ENCODE measurements around the gene KRTAP9-8.
"Not testable (repeated sequence)": the region's sequence is repeated elsewhere in the genome, so short reads cannot be mapped to it uniquely, and the experiment has no call there.

The KRTAP9-8 gene

DNA sequence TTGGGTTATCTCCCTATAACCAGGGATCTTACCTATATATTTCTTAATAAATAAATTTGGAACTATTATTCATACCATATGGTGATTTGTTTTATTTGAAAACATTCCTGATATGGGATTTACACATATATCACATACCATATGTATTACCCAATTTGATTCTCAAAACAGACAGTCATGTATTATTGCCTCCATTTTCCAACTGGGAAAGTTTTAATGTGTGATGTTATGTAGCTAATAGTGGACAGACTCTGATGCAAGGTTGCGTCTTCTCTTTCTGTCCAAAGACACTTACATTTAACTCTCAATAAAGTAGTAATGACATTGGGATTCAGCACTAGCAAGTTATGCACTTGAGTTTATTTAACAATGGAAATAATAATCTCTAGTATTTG, 18.5 kb downstream of the KRTAP9-8 start:
- no peak for DNase-seq

- DNase-seq, result no peak
Measured at GRCh38 chr17:41258406-41258805, 20.6 kb downstream of the KRTAP9-8 start.

GRCh38 chr17:41263212-41263611, 25.4 kb downstream of the KRTAP9-8 start:
- DNase-seq, result no peak

DNA sequence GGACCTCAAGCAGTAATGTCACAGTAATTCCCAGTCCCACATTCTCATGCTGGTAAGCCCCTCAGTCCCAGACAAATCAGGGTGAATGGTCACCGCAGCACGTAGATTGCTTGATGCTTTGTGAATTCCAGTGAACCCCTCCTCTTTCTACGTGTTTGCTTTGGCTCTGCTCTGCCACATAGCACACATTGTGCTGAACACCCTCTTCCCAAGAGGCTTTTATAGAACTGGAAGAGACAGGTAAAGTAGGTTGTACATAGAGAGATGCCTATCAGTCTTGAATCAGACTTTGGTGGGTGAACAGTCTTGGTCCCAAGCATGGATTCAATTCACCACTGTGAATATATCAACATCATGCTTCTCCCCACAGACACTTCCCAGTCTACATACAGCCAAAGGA, 26.8 kb downstream of the KRTAP9-8 start:
- no peak for DNase-seq

- no peak for DNase-seq
Measured at GRCh38 chr17:41265078-41265477, 27.3 kb downstream of the KRTAP9-8 start, which contains the start of gene KRTAP9-6. KRTAP9-6 (plus strand) TSS chr17:41265378; CDS start chr17:41265378, 0 bp downstream.

GRCh38 chr17:41267711-41268110, 29.9 kb downstream of the KRTAP9-8 start:
- DNase-seq, result no peak

DNA sequence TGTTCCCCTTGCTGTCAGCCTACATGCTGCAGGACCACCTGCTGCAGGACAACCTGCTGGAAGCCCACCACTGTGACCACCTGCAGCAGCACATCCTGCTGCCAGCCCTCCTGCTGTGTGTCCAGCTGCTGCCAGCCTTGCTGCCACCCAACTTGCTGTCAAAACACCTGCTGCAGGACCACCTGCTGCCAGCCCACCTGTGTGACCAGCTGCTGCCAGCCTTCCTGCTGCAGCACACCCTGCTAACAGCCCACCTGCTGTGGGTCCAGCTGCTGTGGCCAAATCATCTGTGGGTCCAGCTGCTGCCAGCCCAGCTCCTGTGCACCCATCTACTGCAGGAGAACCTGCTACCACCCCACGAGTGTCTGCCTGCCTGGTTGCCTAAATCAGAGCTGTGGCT, 33.5 kb downstream of the KRTAP9-8 start:
- not testable (repeated sequence) for DNase-seq

DNA sequence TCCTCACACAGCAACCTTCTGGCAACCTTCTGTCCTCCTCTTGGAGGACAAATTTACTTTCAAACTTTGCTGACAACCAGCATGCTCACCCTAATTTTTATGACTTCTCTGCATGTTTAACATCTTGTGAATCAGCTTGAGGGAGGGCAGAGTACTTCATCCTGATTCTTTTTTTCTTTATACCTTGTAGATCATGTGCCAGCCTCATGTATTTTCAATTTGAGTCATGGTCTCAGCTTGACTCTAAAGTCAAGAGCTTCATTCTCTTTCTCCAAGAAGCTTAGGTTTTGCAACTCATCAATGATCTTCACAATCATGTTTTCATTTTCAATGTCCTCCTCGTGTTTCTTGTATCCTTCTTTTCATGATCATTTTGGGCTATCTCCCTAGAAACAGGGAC, 34.1 kb downstream of the KRTAP9-8 start:
- no peak for DNase-seq

DNA sequence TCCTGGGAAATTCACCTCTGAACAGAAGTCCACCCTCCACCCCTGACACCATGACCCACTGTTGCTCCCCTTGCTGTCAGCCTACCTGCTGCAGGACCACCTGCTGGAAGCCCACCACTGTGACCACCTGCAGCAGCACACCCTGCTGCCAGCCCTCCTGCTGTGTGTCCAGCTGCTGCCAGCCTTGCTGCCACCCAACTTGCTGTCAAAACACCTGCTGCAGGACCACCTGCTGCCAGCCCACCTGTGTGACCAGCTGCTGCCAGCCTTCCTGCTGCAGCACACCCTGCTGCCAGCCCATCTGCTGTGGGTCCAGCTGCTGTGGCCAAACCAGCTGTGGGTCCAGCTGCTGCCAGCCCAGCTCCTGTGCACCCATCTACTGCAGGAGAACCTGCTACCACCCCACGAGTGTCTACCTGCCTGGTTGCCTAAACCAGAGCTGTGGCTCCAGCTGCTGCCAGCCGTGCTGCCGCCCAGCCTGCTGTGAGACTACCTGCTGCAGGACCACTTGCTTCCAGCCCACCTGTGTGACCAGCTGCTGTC, 37.9 kb downstream of the KRTAP9-8 start, which contains the start of gene KRTAP9-7:
Gene KRTAP9-7, plus strand, starts transcription at position 51 of the 543 bp plus-strand sequence. Its CDS starts 0 bp downstream, at position 51.
- not testable (repeated sequence) for DNase-seq

- no peak for DNase-seq
Measured at GRCh38 chr17:41278176-41278955, 40.6 kb downstream of the KRTAP9-8 start.

DNA sequence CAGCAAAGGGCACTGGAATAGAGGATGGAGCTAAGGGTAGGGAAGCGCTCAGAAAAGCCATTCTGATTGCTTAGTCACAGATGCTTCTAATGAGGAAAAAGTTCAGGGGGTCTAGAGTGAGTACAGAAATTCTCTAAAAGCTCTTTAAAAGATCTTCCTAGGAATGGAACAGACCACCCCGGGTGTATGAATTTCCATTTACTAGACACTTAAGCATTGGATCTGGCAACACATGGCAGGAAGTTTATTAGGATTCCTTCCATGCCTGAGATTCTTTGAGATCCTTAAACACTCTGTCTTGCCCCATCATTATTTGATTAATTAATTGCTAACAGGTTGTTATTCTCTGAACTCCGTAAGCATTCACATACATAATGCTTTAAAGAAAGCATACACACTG, 46.2 kb downstream of the KRTAP9-8 start:
- no peak for DNase-seq

DNA sequence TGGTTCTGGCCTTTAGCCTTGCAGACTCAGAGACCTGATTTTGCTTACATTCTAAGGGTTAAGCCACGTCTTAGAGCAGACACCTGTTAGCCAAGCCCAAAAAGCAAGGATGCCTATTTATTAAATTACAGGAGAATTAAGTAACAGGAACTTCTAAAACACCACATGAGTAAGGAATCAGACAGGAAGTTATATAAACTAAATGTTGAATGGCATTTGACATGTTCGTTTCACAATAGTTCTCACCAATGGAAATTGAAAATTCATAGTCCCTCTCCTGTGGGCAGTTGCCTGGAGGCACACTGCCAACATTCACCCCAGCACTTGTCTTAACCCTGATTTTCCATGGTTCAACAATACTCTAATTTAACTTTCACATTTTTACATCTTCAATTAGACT, 46.7 kb downstream of the KRTAP9-8 start:
- no peak for DNase-seq

- no peak for DNase-seq
Measured at GRCh38 chr17:41287050-41287449, 49.3 kb downstream of the KRTAP9-8 start.
